PC-9 (cell line): ENCODE data around the gene NUP188. TPM values are rescaled to one million over a fixed set of nuclear protein-coding genes. Genes with fewer than 3 reads are reported as not detected.

Source experiments
- BruUV-seq: library from RNA; stranded (reverse); fragments of 400-500 nt; replicated peaks from 2 replicates; lab custom pipeline; 2021; lab: Mats Ljungman, UMichigan
- CTCF ChIA-PET: fragments of 300-600 bp; sonication (Branson Sonifier 250); formaldehyde crosslinking; loops from one replicate; lab custom pipeline; 2022; ENCODE audit warnings: antibody characterized with exemption; lab: Charles Lee
- POLR2A ChIA-PET: fragments of 300-600 bp; sonication (Branson Sonifier 250); formaldehyde crosslinking; loops from one replicate; lab custom pipeline; 2022; ENCODE audit warnings: antibody characterized with exemption; ENCODE audit not compliant: unreplicated experiment; lab: Charles Lee
- DNase-seq, 2 experiments: peaks; one replicate each; pipeline versions ENCODE4 v3.0.0 to v3.0.0-alpha.2; 2015 to 2022; ENCODE audit warnings: mixed read lengths in 1 of 2
- H2AFZ ChIP-seq: fragments of 200-600 bp; sonication (generic); 2 replicates; pipeline ENCODE4 v1.8.1; 2017; ENCODE audit warnings: antibody characterized with exemption
- H3F3A ChIP-seq: fragments of 200-600 bp; sonication (generic); 2 replicates; pipeline ENCODE4 v1.8.1; 2017; ENCODE audit warnings: antibody characterized with exemption, mild to moderate bottlenecking, low read depth; ENCODE audit not compliant: insufficient read depth
- H3K27ac ChIP-seq: fragments of 200-600 bp; sonication (generic); 2 replicates; pipeline ENCODE4 v1.6.1; 2016; ENCODE audit warnings: mixed run types
- H3K27me3 ChIP-seq: fragments of 200-600 bp; sonication (generic); 2 replicates; pipeline ENCODE4 v1.6.1; 2016; ENCODE audit warnings: low read depth, mixed run types; ENCODE audit not compliant: insufficient read depth
- H3K36me3 ChIP-seq: fragments of 200-600 bp; sonication (generic); 2 replicates; pipeline ENCODE4 v1.6.1; 2016; ENCODE audit warnings: low read depth, mixed run types
- H3K4me1 ChIP-seq: fragments of 200-600 bp; sonication (generic); replicated peaks from 2 replicates; pipeline ENCODE4 v1.6.1; 2016; ENCODE audit warnings: mixed run types; ENCODE audit not compliant: insufficient read depth
- H3K4me2 ChIP-seq: fragments of 200-600 bp; sonication (generic); 2 replicates; pipeline ENCODE4 v1.6.1; 2017; ENCODE audit warnings: mixed run types
- H3K4me3 ChIP-seq: fragments of 200-600 bp; sonication (generic); 2 replicates; pipeline ENCODE4 v1.6.1; 2016; ENCODE audit warnings: mixed run types
- H3K79me2 ChIP-seq: fragments of 200-600 bp; sonication (generic); 2 replicates; pipeline ENCODE4 v1.6.1; 2017; ENCODE audit warnings: low read depth, mixed run types
- H3K9me2 ChIP-seq: fragments of 200-600 bp; sonication (generic); 2 replicates; pipeline ENCODE4 v1.8.1; 2017; ENCODE audit warnings: mild to moderate bottlenecking; ENCODE audit not compliant: insufficient read depth
- H3K9me3 ChIP-seq: fragments of 200-600 bp; sonication (generic); 2 replicates; pipeline ENCODE4 v1.8.1; 2016; ENCODE audit warnings: low read depth; ENCODE audit not compliant: insufficient read depth
- H4K20me1 ChIP-seq: fragments of 200-600 bp; sonication (generic); 2 replicates; pipeline ENCODE4 v1.8.1; 2017; ENCODE audit not compliant: insufficient read depth
- EZH2 ChIP-seq: fragments of 200-600 bp; sonication (generic); IDR thresholded peaks from 2 replicates; pipeline ENCODE4 v1.8.0; 2017; ENCODE audit warnings: antibody characterized with exemption, low read depth
- intact Hi-C: fragments of 100-400 bp; cut with micrococcal nuclease; formaldehyde crosslinking; loops from one replicate; pipeline ENCODE4 v1.10.0; 2022; ENCODE audit not compliant: unreplicated experiment
- total RNA-seq: library from RNA; stranded (reverse); gene quantifications from 2 replicates; pipeline ENCODE4 v1.2.3, GENCODE V29; 2021
- TF ChIP-seq, protein P1 (sequence below): fragments of 200-600 bp; sonication (generic); conservative IDR thresholded peaks from 2 replicates; pipeline ENCODE4 v1.6.1; 2017; ENCODE audit warnings: mixed run types, antibody characterized with exemption, mild to moderate bottlenecking, moderate library complexity

The NUP188 gene
- total RNA-seq, 1 experiment from 2014 or later = 90.0 TPM

DNA sequence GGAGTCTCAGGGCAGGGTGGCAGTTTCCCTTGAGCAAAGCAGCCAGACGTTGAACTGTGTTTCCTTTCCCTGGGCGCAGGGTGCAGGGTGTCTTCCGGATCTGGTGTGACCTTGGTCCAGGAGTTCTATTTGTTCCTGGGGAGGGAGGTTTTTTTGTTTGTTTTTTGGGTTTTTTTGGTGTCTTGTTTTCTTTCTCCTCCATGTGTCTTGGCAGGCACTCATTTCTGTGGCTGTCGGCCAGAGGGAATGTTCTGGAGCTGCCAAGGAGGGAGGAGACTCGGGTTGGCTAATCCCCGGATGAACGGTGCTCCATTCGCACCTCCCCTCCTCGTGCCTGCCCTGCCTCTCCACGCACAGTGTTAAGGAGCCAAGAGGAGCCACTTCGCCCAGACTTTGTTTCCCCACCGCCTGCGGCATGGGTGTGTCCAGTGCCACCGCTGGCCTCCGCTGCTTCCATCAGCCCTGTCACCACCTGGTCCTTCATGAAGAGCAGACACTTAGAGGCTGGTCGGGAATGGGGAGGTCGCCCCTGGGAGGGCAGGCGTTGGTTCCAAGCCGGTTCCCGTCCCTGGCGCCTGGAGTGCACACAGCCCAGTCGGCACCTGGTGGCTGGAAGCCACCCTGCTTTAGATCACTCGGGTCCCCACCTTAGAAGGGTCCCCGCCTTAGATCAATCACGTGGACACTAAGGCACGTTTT is 30.2 kb upstream of the NUP188 start:
- Histone ChIP-seq H3K27me3 (no peaks in the 10 kb centered on the region), H4K20me1 (no peaks in the 10 kb centered on the region), H2AFZ (no peak overlapping the region), H3K36me3 (no peaks in the 10 kb centered on the region), H3K4me1 (peaks cover 18% of the 10 kb centered on the region), H3K79me2 (peaks cover 25% of the 10 kb centered on the region), H3K4me2 (no peak overlapping the region), H3K9me3 (no peaks in the 10 kb centered on the region), H3K27ac (no peak overlapping the region), H3F3A (peaks cover 13% of the 10 kb centered on the region; the same call in 1 of the 2 replicates), H3K4me3 (no peak overlapping the region), H3K9me2 (no peaks in the 10 kb centered on the region)
- TF ChIP-seq, protein P1, sequence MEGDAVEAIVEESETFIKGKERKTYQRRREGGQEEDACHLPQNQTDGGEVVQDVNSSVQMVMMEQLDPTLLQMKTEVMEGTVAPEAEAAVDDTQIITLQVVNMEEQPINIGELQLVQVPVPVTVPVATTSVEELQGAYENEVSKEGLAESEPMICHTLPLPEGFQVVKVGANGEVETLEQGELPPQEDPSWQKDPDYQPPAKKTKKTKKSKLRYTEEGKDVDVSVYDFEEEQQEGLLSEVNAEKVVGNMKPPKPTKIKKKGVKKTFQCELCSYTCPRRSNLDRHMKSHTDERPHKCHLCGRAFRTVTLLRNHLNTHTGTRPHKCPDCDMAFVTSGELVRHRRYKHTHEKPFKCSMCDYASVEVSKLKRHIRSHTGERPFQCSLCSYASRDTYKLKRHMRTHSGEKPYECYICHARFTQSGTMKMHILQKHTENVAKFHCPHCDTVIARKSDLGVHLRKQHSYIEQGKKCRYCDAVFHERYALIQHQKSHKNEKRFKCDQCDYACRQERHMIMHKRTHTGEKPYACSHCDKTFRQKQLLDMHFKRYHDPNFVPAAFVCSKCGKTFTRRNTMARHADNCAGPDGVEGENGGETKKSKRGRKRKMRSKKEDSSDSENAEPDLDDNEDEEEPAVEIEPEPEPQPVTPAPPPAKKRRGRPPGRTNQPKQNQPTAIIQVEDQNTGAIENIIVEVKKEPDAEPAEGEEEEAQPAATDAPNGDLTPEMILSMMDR = no peak
- TF ChIP-seq EZH2 = no peak
- BruUV-seq = no TSS peak
- ChIA-PET CTCF (interaction anchor here (0.6 to 0.7 kb wide), 3 partner anchors 11 to 364 kb away, joined by 5 to 8 read pairs (median 7); no protein-coding TSS in a partner anchor), POLR2A (no interaction called here)
- intact Hi-C loops = no loop called here
- no peak for DNase-seq

DNA sequence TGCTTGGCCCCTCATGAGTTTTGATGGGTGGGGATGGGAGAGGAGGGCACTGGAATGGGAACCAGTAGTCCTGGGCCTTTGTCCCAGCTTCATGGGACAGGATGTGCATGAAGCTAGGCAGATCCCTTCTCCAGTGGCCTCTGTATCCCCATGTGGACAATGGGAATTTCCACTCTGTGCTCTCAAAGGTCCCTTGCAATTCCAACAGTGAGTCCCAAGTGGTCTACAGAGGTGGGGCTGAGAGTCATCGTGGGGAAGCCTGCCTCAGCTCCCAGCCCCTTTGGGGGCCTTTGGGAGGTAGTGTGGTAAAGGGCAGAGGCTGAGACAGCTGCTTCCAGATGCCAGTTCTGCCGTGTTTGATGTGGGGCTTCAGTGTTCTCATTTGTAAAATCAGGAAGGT is 28.6 kb upstream of the NUP188 start:
- no peak for DNase-seq
- Histone ChIP-seq H3K79me2 (peaks cover 12% of the 10 kb centered on the region; the same call in 1 of the 2 replicates), H3K4me1 (peaks cover 3% of the 10 kb centered on the region; the same call in 1 of the 2 replicates), H3K36me3 (no peaks in the 10 kb centered on the region), H3F3A (peaks cover 11% of the 10 kb centered on the region; the same call in 1 of the 2 replicates), H3K27me3 (no peaks in the 10 kb centered on the region), H4K20me1 (no peaks in the 10 kb centered on the region), H3K9me3 (no peaks in the 10 kb centered on the region), H3K4me2 (no peak overlapping the region), H3K9me2 (no peaks in the 10 kb centered on the region), H3K4me3 (no peak overlapping the region), H3K27ac (no peak overlapping the region), H2AFZ (no peak overlapping the region)
- ChIA-PET CTCF (no interaction called here), POLR2A (no interaction called here)
- no TSS peak for BruUV-seq
- intact Hi-C loops = no loop called here
- TF ChIP-seq, protein P1 = no peak
- TF ChIP-seq EZH2 = no peak

DNA sequence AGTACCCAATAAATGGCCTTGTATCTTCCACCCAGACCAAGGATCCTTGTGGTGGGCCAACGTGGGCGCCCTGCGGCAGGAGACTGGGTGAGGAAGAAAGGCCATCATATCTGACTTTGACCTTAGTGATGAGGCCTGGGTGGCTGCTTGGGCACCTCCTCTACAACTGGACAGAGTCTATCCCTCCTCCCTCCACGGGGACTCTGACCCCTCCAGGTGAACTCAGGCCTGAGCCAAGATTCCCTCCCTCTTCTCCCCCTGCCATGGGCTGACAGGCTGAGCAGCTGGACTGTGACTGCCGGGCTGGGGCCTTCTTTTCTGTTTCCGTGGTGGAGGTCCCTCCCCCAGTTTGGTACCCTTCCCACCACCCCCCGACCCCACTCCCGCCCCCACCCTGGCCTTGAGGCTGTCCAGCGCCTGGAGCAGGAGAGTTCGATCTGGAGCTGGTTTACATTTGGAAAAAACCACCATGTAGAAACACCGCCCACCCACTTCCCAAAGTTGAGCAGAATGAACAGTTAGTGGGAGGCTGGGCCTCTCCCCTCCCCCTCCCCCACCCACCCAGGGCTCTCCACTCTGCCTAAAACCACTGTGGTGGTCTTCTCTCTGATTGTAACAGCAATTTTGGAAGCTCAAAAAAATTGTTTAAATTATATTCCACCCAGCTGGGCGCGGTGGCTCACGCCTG is 28.0 kb upstream of the NUP188 start:
- H3K79me2 ChIP-seq = peaks cover 6% of the 10 kb centered on the region; the same call in 1 of the 2 replicates
- no peaks in the 10 kb centered on the region for H3K4me1 ChIP-seq
- H3K4me2 ChIP-seq = no peak overlapping the region
- H2AFZ ChIP-seq = no peak overlapping the region
- intact Hi-C loops = no loop called here
- H4K20me1 ChIP-seq = no peaks in the 10 kb centered on the region
- POLR2A ChIA-PET = no interaction called here
- no peaks in the 10 kb centered on the region for H3K9me2 ChIP-seq
- BruUV-seq = no TSS peak
- no peak for DNase-seq
- no peaks in the 10 kb centered on the region for H3K36me3 ChIP-seq
- H3F3A ChIP-seq = peaks cover 11% of the 10 kb centered on the region; the same call in 1 of the 2 replicates
- CTCF ChIA-PET = no interaction called here
- H3K27me3 ChIP-seq = no peaks in the 10 kb centered on the region
- H3K4me3 ChIP-seq = no peak overlapping the region
- no peak for TF ChIP-seq EZH2
- TF ChIP-seq, protein P1 = no peak
- H3K9me3 ChIP-seq = no peaks in the 10 kb centered on the region
- no peak overlapping the region for H3K27ac ChIP-seq
